ENCODE results near the gene GAL3ST2.

The GAL3ST2 gene

GRCh38 chr2:241846406-241846805, 69.8 kb downstream of the GAL3ST2 start:
- no peak for DNase-seq

GRCh38 chr2:241848761-241849615, 72.4 kb downstream of the GAL3ST2 start:
- DNase-seq, result no peak

DNA sequence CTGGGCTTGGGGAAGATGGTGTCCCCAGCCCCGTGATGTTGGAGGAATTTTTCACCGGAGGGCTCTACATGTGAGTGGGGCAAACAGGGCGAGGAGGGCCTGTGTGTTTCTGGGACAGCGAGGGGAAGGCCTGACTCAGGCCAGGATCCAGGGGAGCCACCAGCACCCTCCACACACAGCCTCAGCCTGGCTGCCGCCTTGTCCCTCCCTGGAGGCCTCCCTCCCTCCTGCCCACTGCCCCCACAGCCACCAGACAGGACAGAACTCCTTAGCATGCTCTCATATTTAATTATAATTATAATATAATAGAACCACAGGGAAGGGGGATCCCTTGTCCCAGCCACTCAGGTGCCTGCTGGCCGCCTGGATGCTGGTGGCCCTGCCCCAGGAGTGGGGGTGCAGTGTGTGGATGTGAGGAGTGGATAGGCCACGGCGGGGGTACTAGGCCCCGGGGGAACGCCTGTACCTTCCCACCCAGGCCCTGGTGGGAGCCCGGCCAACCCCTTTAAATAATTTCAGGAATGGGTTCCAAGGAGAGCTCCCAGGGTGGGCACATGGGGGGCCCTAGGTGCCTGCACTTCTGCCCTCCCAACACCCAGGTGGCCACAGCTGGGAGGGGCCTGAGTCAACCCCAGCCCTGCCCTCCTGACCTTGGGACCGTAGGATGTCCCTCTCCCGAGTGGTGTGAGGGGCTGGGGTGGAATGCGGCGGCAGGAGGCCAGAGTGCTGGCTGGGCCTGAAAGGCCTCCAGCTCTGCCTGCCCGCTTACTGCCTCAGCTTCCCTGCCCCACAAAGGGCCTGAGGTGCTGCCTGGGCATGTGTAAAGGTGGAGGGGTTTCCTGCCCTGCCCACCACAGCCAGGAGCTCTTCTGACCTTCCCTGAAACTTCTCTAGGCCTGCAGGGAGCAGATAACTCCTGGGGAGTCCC, 73.3 kb downstream of the GAL3ST2 start:
- no peak for DNase-seq

DNA sequence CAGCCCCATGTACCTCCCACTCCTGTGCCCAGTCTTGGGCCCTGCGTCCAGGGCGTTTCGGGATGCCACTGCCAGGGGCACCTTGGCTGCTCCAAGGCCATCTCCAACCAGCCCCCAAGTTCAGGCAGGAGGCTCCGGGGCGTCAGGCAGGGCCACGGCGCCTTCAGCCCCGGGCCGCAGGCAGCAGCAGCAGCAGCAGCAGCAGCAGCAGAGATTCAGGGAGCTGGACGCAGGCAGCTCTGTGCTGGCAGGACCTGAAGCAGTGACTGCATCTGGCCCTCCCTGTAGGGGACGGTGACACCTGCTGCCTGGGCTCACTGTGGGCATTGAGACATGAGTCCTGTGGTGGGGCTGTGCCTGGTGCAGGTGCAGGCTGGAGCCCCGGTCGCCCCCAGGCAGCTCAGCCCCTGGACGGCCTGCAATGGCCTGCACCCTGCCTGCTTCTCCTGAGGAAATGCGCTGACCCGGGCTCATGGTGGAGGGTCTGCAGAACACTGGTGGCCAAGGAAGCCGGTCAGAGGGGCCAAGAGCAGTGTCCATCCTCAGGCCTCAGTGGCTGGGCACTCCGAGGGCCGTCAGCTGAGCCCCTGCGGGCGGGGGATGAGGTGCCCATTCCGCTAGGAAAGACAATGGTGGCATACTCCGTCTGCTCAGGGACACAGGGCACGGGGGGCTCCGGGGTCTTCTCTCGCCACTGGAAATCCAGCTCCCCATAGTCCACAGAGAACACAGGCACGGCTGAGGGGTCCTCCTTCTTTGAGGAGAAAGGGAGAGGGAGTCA, 74.1 kb downstream of the GAL3ST2 start:
- no peak for DNase-seq

DNA sequence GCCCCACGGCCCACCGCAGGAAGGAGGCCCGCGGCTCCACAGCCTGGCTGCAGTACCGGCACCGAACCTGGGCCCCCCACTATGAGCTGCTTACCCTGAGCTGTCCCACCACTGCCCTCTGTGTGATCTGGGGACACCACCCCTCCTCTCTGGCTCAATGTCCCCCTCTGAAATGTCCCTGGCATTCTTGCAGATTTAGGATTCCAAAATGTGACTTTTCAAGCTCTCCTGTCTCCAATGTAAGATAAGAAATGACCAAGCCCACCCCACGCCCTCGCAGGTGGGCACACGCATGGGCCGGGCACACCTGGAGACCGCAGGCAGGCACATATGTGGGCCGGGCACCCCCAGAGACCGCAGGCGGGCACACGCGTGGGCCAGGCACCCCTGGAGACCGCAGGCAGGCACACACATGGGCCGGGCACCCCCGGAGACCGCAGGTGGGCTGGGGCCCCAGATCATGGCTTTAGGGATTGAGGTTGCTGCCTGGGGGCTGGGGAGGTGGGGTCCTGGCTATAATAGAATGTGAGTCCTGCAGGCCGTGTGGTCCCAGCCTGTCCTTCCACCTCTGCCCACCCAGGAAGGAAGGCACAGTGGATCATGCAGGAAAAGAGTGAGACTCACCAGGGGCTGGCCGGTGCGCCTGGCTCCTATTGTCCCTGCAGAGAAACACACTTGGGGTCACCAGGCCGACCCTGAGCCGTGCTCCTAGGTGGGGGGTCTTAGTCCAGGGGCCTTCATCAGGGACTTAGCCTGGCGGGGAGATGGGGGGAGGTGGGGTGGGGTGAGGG, 74.9 kb downstream of the GAL3ST2 start:
- no peak for DNase-seq

DNA sequence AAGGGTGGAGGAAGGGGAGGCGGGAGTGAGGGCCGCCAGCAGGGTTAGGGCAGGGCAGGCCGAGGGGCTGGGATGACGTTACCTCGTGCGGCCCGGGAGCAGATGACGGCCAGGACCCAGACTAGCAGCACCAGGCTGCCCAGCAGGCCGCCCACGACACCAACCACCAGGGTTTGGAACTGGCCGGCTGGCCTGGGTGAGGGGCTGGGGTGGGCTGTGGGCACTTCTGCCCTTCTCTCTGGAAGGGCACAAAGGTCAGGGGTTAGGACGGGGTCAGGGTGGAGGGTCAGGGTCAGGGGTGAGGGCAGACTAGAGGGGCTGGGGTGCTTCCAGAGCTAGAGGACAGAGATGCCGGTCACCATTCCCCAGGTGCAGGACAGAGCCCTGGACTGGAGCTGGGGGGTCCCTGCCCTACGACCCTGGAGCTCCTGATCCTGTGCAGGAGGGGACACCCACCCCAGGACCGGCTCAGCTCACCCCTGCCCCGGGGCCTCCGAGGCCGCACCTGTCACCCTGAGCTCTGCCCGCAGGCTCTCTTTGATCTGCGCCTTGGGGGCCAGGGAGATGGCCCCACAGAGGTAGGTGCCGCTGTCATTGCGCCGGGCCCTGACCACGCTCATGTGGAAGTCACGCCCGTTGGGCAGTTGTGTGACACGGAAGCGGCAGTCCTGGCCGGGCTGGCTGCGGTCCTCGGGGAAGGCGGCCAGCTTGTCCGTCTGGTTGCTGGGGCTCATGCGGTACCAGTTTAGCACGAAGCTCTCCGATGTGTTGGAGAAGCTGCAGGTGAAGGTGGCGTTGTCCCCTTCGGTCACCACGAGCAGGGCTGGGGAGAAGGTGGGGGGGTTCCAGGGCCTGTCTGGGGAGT, 75.7 kb downstream of the GAL3ST2 start:
- no peak for DNase-seq

DNA sequence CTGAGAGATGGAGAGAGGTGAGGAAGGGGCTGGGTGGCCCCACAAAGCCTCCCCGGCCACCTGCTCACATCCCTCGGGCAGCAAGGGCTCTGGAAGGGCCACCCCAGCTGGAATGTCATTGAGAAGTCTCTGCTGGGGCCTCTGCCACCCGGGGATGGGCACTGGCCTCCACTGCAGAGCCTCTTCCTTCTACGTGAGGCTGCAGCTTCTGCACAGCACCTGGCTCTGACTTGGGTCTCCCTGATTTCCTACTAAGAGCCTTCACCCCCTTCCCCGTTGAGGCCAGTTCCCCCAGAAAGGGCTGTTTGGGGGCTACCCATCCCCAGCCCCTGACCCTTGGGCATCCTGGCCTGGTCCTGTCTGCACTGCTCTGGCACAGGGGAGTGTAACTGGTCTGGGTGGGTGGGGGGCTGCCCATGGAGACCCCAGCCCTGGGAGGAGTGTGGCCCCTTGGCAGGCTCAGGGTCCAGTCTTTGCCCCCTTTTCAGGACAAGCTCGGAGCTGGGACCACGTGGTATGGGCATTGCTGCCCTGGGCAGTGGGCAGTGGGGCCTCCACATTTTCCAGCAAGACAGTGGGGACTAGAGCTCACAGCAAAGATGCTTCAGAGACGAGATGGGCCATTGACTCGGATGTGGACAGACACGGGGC, 76.5 kb downstream of the GAL3ST2 start:
- no peak for DNase-seq

Data from fibroblast of skin of abdomen (primary cell).